ENCODE results near the gene SMIM30. TPM values are rescaled to one million over a fixed set of nuclear protein-coding genes. Genes with fewer than 3 reads are reported as not detected.

Gene SMIM30
- total and polyA plus RNA-seq, 12 donors = 77.0 to 411 (median 164) TPM

GRCh38 chr7:113093561-113093960, 24.8 kb downstream of the SMIM30 start:
- ATAC-seq = no peak
- Histone ChIP-seq H3K4me3 (no peak overlapping the region), H3K27ac (no peak overlapping the region), H3K9me3 (no peaks in the 10 kb centered on the region), H3K36me3 (no peaks in the 10 kb centered on the region), H3K4me1 (no peaks in the 10 kb centered on the region), H3K27me3 (no peaks in the 10 kb centered on the region)
- no peak for TF ChIP-seq CTCF (IDR thresholded peaks at IDR 0.05)
- intact Hi-C loops (cut with DNase I) = no loop called here
- 66 to 88% methylated on average over 1 of the region's 1 CpG for WGBS, 2 donors
- no peak for DNase-seq

GRCh38 chr7:113092762-113093161, 25.6 kb downstream of the SMIM30 start:
- H3K36me3 ChIP-seq = no peaks in the 10 kb centered on the region
- H3K4me1 ChIP-seq = no peaks in the 10 kb centered on the region
- WGBS, 2 donors = 83 to 89% methylated on average over 1 of the region's 1 CpG
- peaks cover 0 to 2% (median 0%) of the 10 kb centered on the region in 7 donors for H3K27me3 ChIP-seq
- DNase-seq (no peak), ATAC-seq (no peak)
- no peaks in the 10 kb centered on the region for H3K9me3 ChIP-seq
- no peak overlapping the region for H3K27ac ChIP-seq
- H3K4me3 ChIP-seq = no peak overlapping the region
- intact Hi-C loops (cut with DNase I) = no loop called here
- no peak for TF ChIP-seq CTCF (IDR thresholded peaks at IDR 0.05)

GRCh38 chr7:113087071-113087998, 31.0 kb downstream of the SMIM30 start:
- DNase-seq = no peak
- 59 to 64% methylated on average over 15 of the region's 15 CpGs for WGBS, 2 donors

More at GRCh38 chr7:113087071-113087998, 31.0 kb downstream of the SMIM30 start:
- H3K4me1 ChIP-seq = peaks cover 0 to 13% (median 0%) of the 10 kb centered on the region in 9 donors
- peaks cover 0 to 39% (median 0%) of the 10 kb centered on the region in 7 donors for H3K27me3 ChIP-seq
- intact Hi-C loops (cut with DNase I) = no loop called here
- TF ChIP-seq CTCF (IDR thresholded peaks at IDR 0.05) = no peak
- H3K9me3 ChIP-seq = no peaks in the 10 kb centered on the region
- peak in 6 of 8 donors; percentile 50 to 81 (median 70) for ATAC-seq
- H3K36me3 ChIP-seq = no peaks in the 10 kb centered on the region
- peak overlapping the region in 8 of 10 donors; percentile 35 to 64 (median 57) for H3K4me3 ChIP-seq
- H3K27ac ChIP-seq = peak overlapping the region in 2 of 10 donors; percentile 52 to 61

All from heart right ventricle (tissue), 16 donors.